ENCODE data around the gene MERTK.

GRCh38 chr2:112077814-112078213 is 179.4 kb downstream of the MERTK start:
- TF ChIP-seq POLR2A (IDR thresholded peaks at IDR 0.05) (no peak), CTCF (IDR thresholded peaks at IDR 0.05) (no peak)
